Activated CD8-positive, alpha-beta memory T cell treated with anti-CD3 and anti-CD28 coated beads, Interleukin-2, amount 50 U/mL, for 1 hour (primary cell): Measurements from ENCODE around the gene ARHGEF17.

Experiments used
- DNase-seq: peaks from one replicate; pipeline ENCODE4 v3.0.0-alpha.2; 2020; ENCODE audit errors: extremely low read depth

ARHGEF17 gene

DNA sequence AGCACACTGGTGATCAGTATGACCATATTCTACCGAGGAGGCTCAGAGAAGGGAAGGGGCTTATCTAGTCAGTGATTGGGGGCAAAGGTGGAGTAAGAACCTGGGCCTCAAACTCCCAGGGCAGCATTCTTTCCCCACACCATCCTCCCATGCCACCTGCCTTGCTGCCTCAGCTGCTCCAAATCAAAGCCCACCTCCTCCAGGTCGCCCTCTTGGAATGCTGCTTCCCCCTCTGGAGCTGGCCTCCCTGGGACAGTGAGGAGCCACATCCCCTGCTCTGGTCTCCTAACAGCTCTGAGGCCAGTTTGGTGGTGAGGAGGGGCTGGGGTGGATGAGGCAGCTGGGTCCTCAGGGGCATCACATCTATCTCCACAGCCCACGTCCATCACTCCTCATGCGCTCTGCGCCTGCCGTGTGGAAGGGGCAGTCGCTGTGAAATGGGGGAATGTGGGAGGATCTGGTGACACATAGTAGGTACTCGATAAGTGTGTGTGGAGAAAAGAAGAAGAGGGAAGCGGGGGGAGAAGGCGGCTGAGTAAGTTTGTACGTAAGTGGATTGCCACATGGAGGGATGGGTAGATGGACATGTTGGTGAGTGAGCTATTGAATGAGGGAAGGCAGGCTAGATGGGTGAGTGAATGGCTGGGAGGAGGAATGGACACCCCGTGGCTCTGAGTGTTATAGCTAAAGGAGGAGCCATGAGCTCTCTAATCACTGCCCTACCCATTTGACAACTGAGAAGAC, 16.1 kb upstream of the ARHGEF17 start:
- no peak for DNase-seq

DNA sequence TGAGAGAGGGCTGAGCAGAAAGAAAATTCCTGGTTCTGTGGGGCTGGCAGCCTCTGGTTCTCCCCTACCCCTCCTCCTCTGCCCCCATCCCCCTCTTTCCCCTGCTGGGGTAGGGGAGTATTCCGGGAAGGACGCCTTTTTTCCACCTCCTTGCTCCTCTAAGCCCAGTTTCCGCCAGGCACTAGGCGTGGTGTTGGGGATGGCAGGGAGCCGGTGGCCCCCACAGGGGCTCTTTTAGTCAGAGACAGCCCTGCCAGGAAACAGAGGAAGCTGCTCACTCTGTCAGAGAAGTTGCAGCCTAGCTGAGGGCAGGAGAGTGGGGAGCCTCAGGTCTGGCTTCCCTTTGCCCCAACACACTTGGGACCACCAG, 15.6 kb upstream of the ARHGEF17 start:
- DNase-seq: no peak

DNA sequence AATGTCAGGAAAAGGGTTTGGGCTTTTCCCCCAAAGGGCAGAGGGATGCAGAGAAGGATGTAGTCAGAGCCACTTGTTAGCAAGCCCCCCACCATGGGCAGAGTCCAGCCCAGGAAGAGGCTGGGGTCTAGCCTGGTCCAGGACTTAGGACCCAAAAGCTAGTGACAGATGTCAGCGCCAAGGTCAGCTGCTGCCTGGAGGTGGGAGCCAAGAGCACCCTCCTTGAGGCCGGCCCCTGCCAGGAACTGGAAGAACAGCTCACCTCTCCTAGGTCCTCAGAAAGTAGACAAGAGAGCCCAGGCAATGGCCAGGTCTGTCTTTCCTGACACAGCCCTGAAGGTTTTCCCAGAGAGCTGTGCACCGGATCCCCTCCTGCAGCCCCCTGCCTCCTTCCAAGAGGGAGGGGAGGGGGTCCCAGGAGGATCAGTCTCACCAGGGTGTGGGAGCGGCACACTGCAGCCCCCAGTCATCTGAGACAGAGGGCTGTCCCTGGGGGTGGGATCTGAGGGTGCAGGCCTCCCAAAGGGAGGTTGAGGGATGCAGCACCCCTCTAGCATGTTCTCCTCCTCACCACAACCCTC, 14.6 kb upstream of the ARHGEF17 start:
- no peak for DNase-seq

- no peak for DNase-seq
Observed at GRCh38 chr11:73294604-73295003, 13.5 kb upstream of the ARHGEF17 start.

DNA sequence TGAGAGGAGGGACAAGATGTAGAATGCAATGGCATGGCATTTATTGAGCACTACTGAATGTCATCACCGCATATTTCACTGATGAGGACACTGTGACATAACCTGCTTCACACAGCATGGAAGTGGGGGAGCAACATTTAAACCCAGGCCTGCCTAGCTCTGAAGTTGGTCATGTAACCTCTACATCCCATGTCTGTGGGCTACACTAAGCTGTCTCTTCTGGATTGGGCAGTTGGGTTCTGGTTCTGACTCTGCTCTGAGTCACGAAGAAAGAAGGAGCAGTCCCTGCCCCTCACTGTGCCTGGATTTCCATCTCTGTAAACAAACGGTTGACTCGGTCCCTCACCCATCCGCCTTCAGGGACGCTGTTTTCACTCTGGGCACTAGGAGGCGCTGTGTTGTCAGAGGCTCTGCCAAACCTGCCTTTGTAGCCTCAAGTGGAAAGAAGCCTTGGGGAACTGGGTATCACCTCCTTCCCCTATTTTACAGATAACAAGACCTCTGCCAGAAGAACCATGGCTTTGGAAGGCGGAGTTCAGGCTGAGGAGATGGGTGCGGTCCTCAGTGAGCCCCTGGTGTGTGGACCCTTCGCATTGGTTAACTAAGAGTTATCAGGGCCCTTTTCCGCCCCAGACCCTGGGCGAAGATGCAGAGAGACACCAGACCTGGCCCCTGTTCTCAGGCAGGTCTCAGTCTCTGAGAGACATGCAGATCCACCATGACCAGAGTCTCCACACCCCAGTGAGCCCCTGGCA, 12.7 kb upstream of the ARHGEF17 start:
- DNase-seq: peak; percentile 34

DNA sequence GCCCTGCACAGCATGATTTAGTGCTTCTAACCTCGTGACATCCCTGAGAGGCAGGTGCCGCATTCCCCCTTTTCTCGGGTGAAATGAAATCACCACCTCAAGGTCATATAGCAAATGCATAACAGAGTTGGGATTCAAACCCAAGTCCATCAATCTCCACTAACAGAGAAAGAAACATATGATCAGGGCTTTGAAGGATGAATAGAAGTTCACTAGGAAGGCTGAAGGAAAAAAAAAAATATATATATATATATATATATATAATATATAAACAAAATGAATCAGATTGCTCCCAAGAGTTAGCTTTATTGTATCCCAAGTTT, 12.1 kb upstream of the ARHGEF17 start:
- DNase-seq: no peak

GRCh38 chr11:73296501-73297230, 11.4 kb upstream of the ARHGEF17 start:
- no peak for DNase-seq

- no peak for DNase-seq
Observed at GRCh38 chr11:73297231-73297590, 10.9 kb upstream of the ARHGEF17 start.

- DNase-seq: no peak
Observed at GRCh38 chr11:73297702-73298101, 10.4 kb upstream of the ARHGEF17 start.

DNA sequence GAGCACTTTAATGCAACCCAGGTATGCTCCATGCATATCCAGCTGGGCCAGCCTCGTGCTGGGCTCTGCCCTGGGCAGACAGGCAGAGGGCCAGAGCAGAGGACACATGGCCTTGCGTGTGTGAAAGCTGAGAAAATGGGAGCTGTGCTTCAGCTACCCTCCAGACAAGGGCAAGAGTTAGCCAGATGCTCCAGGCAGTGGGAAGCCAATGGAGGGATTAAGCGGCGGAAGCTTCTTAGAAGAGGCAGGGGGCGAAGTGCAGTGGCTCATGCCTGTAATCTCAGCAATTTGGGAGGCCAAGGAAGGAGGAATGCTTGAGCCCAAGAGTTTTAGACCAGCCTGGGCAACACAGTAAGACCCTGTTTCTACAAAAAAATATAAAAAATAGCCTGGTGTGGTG, 9.8 kb upstream of the ARHGEF17 start:
- DNase-seq: no peak

DNA sequence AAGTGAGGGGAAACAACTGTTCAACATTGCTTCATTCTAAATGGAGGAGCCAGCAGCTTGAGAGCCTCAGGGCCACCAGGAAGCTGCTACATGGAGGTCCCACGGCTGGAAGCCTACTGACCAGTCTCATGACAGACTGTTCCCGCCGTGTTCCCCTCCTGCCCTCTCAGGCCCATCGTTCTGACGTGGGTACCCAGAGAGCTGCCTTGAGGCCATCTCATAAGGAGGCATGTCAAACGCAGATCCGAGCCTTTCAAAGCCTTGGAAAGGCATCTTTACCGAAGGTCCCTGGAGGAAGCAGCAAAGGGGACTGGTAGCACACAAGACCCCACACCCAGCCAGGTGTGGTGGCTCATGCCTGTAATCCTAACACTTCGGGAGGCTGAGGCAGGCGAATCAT, 8.3 kb upstream of the ARHGEF17 start:
- DNase-seq: no peak

DNA sequence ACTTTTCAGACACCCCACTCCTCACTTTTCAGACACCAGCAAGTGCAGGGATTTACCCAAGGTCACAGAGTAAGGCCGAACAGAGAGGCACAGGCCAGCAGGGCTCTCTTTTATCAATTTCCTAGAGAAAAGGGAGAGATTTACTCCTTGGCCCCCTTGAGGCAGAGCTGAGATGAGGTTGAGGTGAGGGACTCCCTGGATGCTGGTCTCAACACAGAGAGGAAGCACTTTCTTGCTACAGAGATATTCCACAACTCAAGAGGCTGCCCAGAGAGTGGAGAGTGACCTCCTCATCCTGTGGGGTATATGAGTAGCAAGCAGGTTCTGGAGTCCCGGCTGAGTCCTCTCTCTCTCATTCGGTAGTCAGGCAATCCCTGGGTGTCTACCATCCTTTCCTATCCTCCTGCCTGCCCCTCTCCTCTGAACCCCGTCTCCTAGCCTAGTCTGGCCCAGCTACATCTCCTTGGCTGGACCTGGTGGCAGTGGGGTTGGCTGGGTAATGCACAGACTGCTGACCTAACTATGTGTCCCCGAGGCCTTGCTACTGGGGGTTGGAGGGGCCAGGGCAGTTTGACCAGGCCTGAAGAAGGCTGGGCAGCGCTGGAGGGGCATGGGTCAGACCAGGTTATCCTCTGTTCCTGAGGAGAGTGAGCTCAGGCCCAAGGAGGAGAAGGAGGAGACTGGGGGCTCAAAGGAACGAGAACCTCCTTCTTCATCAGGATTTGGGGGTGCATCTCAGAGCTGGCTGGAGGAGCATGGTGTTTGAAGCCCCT, 1.8 kb upstream of the ARHGEF17 start:
- no peak for DNase-seq

DNA sequence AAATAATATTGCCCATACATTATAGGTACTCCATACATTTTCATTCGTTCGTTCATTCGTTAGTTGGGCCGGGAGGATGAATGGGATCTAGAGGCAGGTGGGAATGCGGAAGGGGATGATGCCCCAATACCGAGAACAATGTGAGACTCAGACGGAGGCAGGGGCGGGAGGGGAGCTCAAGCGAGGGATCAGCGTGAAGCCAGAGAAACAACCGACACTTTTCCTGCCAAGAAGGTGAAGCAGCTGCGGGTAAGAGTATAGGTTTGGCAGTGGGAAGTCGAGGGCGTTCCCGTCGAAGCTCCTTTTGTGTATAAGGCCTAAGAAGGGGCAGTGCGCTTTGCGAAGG, 1.1 kb upstream of the ARHGEF17 start:
- no peak for DNase-seq

DNA sequence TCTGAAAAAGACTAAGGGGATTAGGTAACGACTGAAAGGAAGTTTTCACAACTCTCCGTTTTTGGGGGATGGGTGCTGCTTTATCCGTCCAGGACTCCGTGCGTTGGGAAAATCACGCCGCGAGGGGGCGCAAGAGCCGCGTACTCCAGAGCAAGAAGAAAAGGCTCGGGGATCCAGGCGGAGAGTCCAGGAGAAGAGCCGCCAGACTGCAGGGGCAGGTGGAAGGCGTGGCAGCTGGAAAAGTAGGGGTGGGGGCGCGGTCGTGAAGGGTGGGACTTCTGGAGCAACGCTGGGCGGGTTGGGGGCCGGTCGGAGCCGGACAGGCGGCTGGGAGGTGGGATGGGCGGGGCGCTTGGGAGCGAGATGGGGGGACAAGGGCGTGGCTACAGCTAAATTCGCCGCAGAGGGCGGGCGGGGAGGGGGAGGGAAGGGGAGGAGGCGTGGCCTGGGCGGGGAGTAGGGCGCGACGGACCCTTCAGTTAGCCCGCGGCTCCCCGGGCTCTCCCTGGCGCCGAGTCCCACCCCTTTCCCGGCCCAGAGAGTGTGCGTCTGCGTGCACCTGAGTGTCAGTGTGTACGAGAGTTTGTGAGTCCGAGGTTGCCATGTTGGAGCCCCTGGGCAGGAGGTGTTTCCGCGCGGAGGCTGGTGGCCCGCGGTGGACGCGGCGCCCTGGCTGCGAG, 613 bp upstream of the ARHGEF17 start:
- peak; percentile 65 for DNase-seq

DNA sequence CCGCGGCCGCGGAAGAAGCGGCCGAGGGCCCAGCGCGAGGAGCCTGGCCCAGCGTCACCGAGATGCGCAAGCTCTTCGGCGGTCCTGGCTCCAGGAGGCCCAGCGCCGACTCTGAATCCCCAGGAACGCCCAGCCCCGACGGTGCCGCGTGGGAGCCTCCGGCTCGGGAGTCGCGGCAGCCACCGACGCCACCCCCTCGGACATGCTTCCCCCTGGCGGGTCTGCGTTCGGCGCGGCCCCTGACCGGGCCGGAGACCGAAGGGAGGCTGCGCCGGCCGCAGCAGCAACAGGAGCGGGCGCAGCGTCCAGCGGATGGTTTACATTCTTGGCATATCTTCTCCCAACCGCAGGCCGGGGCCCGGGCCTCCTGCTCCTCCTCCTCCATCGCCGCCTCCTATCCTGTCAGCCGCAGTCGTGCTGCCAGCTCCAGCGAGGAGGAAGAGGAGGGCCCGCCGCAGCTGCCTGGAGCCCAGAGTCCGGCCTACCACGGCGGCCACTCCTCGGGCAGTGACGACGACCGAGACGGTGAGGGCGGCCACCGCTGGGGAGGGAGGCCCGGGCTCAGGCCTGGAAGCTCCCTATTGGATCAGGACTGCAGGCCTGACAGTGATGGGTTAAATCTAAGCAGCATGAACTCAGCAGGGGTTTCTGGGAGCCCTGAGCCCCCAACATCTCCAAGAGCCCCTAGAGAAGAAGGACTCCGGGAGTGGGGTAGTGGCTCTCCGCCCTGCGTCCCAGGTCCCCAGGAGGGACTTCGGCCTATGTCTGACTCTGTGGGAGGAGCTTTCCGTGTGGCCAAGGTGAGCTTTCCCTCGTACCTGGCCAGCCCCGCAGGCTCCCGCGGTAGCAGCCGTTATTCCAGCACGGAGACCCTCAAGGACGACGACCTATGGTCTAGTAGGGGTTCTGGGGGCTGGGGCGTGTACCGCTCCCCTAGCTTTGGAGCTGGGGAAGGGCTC, 1.2 kb downstream of the ARHGEF17 start:
- no peak for DNase-seq

DNA sequence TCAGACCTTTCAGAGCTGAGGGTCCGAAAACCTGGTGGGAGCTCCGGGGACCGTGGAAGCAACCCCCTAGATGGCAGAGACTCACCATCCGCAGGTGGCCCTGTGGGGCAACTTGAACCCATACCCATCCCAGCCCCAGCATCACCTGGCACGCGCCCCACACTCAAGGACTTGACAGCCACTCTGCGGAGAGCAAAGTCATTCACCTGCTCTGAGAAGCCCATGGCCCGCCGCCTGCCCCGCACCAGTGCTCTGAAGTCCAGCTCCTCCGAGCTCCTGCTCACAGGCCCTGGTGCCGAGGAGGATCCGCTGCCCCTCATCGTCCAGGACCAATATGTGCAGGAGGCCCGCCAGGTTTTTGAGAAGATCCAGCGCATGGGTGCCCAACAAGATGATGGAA, 2.0 kb downstream of the ARHGEF17 start:
- no peak for DNase-seq

GRCh38 chr11:73310661-73311393, 2.8 kb downstream of the ARHGEF17 start:
- no peak for DNase-seq

GRCh38 chr11:73311394-73311869, 3.4 kb downstream of the ARHGEF17 start:
- no peak for DNase-seq

GRCh38 chr11:73312036-73312435, 4.0 kb downstream of the ARHGEF17 start:
- DNase-seq: no peak
